ENCODE data around the gene HSD3B7. TPM values are rescaled to one million over a fixed set of nuclear protein-coding genes. Genes with fewer than 3 reads are reported as not detected.

The HSD3B7 gene
- total RNA-seq, 4 donors from 2014 or later: 13.2 to 20.8 (median 16.0) TPM

DNA sequence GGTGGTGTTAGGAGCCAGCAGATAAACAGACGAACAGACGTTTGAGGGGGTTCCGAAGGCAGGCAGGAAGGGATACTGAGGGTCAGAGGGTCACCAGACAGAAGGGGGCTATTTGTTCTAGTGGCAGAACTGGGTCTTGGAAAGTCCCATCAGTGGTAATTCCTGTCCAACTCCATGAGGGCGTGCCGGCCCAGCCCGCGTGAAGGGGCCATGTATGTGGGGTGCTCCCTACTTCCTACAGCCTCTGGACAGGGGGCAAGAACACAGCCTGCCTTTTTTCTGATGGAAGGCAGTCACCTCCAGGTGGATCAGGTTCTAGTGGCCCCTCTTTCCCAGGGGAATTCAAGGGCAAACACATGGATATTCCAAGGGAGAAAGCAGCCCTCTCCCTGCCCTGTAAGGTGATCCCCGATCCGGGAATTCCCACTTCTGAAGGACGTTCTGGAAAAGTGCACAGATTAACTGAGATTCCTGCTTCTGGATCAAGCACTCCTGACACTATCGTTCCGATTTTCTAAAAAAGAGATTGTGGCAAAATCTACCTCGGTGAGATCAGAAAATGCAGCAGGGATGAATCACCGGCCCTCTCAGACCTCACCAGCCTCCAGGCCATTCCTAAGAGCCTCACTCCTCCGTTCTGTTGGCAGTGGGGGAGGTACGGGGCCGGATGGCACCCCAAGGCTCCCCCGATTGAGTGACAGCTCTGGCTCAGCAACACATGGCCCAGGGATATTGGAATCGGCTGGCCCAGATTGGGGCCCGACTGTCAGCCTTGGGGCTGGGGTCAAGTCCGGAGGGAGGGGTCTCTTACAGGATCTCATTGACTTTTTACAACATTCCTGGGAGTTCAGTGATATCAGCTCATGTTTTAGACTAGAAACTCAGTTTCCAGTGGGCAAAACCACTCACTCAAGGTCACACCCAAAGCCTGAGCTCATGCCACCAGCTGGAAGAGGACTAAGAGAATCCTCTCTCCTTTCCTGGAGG, 13.0 kb downstream of the HSD3B7 start:
- WGBS: 32% methylated on average over 16 of the region's 21 CpGs
- Histone ChIP-seq H3K9me3 (no peaks in the 10 kb centered on the region), H3K36me3 (no peaks in the 10 kb centered on the region), H3K4me1 (peaks cover 50% of the 10 kb centered on the region), H3K4me3 (peak overlapping the region; percentile 50), H3K27ac (peak overlapping the region; percentile 73), H3K27me3 (no peaks in the 10 kb centered on the region)
- DNase-seq (ENCODE audit: low spot score in 2 of 2): no peak
- TF ChIP-seq POLR2A (IDR thresholded peaks at IDR 0.05) (no peak), EP300 (IDR thresholded peaks at IDR 0.05) (no peak), POLR2AphosphoS5 (IDR thresholded peaks at IDR 0.05) (no peak)
- TF ChIP-seq, protein P1, sequence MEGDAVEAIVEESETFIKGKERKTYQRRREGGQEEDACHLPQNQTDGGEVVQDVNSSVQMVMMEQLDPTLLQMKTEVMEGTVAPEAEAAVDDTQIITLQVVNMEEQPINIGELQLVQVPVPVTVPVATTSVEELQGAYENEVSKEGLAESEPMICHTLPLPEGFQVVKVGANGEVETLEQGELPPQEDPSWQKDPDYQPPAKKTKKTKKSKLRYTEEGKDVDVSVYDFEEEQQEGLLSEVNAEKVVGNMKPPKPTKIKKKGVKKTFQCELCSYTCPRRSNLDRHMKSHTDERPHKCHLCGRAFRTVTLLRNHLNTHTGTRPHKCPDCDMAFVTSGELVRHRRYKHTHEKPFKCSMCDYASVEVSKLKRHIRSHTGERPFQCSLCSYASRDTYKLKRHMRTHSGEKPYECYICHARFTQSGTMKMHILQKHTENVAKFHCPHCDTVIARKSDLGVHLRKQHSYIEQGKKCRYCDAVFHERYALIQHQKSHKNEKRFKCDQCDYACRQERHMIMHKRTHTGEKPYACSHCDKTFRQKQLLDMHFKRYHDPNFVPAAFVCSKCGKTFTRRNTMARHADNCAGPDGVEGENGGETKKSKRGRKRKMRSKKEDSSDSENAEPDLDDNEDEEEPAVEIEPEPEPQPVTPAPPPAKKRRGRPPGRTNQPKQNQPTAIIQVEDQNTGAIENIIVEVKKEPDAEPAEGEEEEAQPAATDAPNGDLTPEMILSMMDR (IDR thresholded peaks at IDR 0.05): no peak

DNA sequence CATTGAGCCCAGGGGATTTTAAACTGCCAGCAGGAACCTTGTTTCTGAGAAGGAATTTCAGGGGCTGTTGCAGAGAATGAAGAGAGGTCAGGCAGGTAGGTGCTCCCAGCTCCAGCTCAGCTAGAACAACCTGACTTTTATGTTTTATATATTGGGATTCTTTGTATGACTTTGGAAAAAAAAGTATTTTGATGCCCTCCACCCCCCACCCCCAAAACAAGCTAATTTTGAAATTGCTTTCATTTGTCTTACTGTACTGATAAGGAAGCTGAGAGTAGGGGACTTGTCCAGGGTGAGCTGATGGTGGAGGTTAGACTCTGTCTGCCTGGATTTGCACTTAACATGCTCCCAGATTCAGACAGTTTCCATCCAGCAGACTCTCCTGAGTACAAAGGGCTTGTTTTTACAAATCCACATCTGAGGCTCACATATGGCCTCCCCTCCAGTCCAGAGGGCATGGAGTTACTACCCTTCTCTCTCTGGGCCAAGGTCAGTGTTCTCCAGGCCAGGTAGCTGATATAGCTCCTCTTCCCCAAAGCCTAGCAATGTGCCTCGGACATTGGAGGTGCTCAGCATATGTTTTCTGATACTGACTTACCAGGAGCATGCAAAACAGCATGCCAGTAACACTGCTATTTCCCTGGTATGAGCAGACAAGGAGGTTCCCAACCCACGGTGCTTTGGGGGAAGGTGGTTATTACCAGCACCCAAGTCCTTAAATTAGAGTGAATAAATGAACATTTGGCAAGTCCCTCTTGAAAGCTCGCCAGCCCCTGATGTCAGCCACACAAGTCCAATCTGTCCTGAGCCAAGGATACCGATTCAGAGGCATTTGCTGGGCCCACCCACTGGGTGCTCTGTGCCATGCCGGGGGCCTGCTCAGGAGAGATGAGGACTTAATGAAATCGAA, 14.1 kb downstream of the HSD3B7 start:
- H3K27me3 ChIP-seq: no peaks in the 10 kb centered on the region
- TF ChIP-seq POLR2AphosphoS5 (IDR thresholded peaks at IDR 0.05) (no peak), POLR2A (IDR thresholded peaks at IDR 0.05) (no peak), EP300 (IDR thresholded peaks at IDR 0.05) (no peak)
- TF ChIP-seq, protein P1 (IDR thresholded peaks at IDR 0.05): no peak
- WGBS: 43% methylated on average over 4 of the region's 6 CpGs
- H3K9me3 ChIP-seq: no peaks in the 10 kb centered on the region
- H3K27ac ChIP-seq: no peak overlapping the region
- no peaks in the 10 kb centered on the region for H3K36me3 ChIP-seq
- peaks cover 52% of the 10 kb centered on the region for H3K4me1 ChIP-seq
- H3K4me3 ChIP-seq: no peak overlapping the region
- no peak for DNase-seq (ENCODE audit: low spot score in 2 of 2)

DNA sequence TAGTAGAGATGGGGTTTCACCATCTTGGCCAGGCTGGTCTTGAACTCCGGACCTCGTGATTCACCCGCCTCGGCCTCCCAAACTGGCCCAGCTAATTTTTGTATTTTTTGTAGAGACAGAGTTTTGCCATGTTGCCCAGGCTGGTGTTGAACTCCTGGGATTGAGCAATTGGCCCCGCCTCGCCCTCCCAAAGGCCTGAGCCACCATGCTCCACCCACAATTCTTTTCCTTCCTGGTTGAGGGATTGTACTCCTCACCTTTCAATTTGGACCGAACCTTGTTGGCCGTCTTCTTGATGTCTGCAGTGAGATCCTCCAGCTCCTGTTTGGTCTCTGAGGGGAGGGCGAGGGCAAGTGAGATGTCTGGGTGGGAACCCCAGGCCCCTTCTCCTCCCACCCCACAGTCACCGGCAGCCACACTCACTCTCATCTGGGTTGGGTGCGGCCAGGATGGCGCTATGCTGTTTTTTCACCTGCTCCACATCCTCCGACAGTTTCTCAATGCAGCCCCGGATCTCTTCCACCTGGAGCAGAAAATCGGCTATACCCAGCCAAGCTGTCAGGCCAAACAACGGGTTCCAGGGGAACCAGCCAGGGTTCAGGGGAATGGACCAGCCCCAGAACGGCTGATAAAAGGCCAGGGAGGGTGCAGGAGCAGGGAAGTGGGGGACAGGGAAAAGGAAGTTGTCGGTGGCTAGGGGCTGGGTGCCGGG, 15.8 kb downstream of the HSD3B7 start:
- no peaks in the 10 kb centered on the region for H3K9me3 ChIP-seq
- H3K36me3 ChIP-seq: no peaks in the 10 kb centered on the region
- no peak for TF ChIP-seq POLR2A (IDR thresholded peaks at IDR 0.05)
- TF ChIP-seq, protein P1 (IDR thresholded peaks at IDR 0.05): no peak
- TF ChIP-seq EP300 (IDR thresholded peaks at IDR 0.05): no peak
- no peak for TF ChIP-seq POLR2AphosphoS5 (IDR thresholded peaks at IDR 0.05)
- no peaks in the 10 kb centered on the region for H3K27me3 ChIP-seq
- H3K27ac ChIP-seq: peak overlapping the region; percentile 62
- WGBS: 65% methylated on average over 19 of the region's 19 CpGs
- H3K4me1 ChIP-seq: peaks cover 52% of the 10 kb centered on the region
- DNase-seq (ENCODE audit: low spot score in 2 of 2): no peak
- peak overlapping the region; percentile 21 for H3K4me3 ChIP-seq

DNA sequence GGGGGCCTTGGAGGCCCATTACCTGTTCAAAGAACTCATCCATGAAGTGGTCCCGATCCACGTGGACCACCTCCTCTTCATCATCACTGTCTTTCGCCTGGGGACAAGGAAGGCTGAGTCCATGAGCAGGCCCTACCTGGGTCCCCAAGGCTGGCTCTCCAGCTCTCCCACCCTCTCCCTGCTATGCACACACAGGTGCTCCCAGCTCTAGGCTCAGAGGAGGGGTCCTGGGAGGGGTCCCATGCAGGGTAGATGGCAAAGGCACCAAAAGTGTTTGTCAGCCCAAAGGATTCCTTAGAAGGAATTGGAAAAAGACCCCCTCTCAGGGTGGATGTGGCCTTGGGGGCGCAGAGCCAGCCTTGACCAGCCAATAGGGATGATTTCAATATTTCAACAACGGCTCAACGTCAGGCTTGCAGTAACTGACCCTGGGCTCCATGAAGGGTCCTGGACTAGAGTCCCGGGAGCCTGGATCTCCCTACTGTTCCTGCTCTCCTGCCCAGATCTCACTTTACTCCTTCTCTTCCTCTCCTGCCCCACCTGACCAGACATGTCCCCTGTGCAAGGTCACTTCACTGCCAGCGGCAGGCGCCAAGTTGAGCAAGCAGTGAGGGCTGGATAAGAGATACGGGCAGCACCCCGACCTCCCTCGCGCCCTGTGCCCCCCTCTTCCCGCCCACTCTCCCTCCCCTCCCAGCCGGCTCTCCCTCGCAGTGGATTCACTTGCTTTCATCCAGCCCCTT, 16.7 kb downstream of the HSD3B7 start:
- H3K27ac ChIP-seq: peak overlapping the region; percentile 62

More for the DNA sequence above, 16.7 kb downstream of the HSD3B7 start:
- no peak for TF ChIP-seq EP300 (IDR thresholded peaks at IDR 0.05)
- no peak for TF ChIP-seq POLR2A (IDR thresholded peaks at IDR 0.05)
- TF ChIP-seq, protein P1 (IDR thresholded peaks at IDR 0.05): no peak
- TF ChIP-seq POLR2AphosphoS5 (IDR thresholded peaks at IDR 0.05): no peak
- Histone ChIP-seq H3K27me3 (no peaks in the 10 kb centered on the region), H3K9me3 (no peaks in the 10 kb centered on the region), H3K4me3 (peak overlapping the region; percentile 21), H3K36me3 (no peaks in the 10 kb centered on the region), H3K4me1 (peaks cover 48% of the 10 kb centered on the region)
- no peak for DNase-seq (ENCODE audit: low spot score in 2 of 2)
- 44% methylated on average over 16 of the region's 16 CpGs for WGBS

Measured in suprapubic skin (tissue), 4 donors.